Caco-2 (cell line): ENCODE results near the gene DQX1. TPM values are rescaled to one million over a fixed set of nuclear protein-coding genes. Genes with fewer than 3 reads are reported as not detected.

Experiments used
- BruUV-seq: library from RNA; stranded (reverse); fragments of 400-500 nt; replicated peaks from 2 replicates; lab custom pipeline; 2021; lab: Mats Ljungman, UMichigan
- CTCF ChIA-PET: fragments of 300-600 bp; sonication (Branson Sonifier 250); formaldehyde crosslinking; loops from one replicate; lab custom pipeline; 2022; ENCODE audit warnings: antibody characterized with exemption; lab: Charles Lee
- POLR2A ChIA-PET: fragments of 300-600 bp; sonication (Branson Sonifier 250); formaldehyde crosslinking; loops from one replicate; lab custom pipeline; 2022; ENCODE audit warnings: antibody characterized with exemption; lab: Charles Lee
- DNase-seq, 2 experiments: peaks; one replicate each; pipeline versions ENCODE4 v3.0.0 to v3.0.0-alpha.2; 2020 to 2022
- H3K27me3 ChIP-seq: replicated peaks from 2 replicates; pipeline ENCODE4 v1.6.0; 2011; ENCODE audit warnings: low read length; ENCODE audit not compliant: control insufficient read depth, insufficient read depth
- H3K36me3 ChIP-seq: 2 replicates; pipeline ENCODE4 v1.5.1; 2011; ENCODE audit warnings: low read length; ENCODE audit not compliant: control insufficient read depth, insufficient read depth
- H3K4me1 ChIP-seq: fragments of 250-450 bp; sonication (Bioruptor Pico); 2 replicates; pipeline ENCODE4 v1.5.1; 2020; ENCODE audit warnings: mild to moderate bottlenecking
- H3K4me3 ChIP-seq: 2 replicates; pipeline ENCODE4 v1.5.1; 2011; ENCODE audit warnings: low read depth, mild to moderate bottlenecking, control low read depth, low read length
- H3K9me3 ChIP-seq: fragments of 250-450 bp; sonication (Bioruptor Pico); 2 replicates; pipeline ENCODE4 v1.5.1; 2020; ENCODE audit warnings: mild to moderate bottlenecking, moderate library complexity
- H3K27ac Mint-ChIP-seq: one replicate; pipeline ENCODE4 v1.8.0; 2022; ENCODE audit warnings: mixed read lengths; ENCODE audit not compliant: unreplicated experiment
- H3K27me3 Mint-ChIP-seq: one replicate; pipeline ENCODE4 v1.8.0; 2022; ENCODE audit warnings: mixed read lengths; ENCODE audit not compliant: insufficient read depth, unreplicated experiment
- H3K36me3 Mint-ChIP-seq: one replicate; pipeline ENCODE4 v1.8.0; 2022; ENCODE audit warnings: mild to moderate bottlenecking, mixed read lengths; ENCODE audit not compliant: insufficient read depth, unreplicated experiment
- H3K4me1 Mint-ChIP-seq: one replicate; pipeline ENCODE4 v1.8.0; 2022; ENCODE audit warnings: low read depth, mixed read lengths; ENCODE audit not compliant: unreplicated experiment
- H3K4me3 Mint-ChIP-seq: one replicate; pipeline ENCODE4 v1.8.0; 2022; ENCODE audit warnings: mild to moderate bottlenecking, moderate library complexity, mixed read lengths; ENCODE audit not compliant: unreplicated experiment
- H3K9me3 Mint-ChIP-seq: one replicate; pipeline ENCODE4 v1.8.0; 2022; ENCODE audit warnings: mixed read lengths; ENCODE audit not compliant: unreplicated experiment
- CTCF ChIP-seq, 2 experiments: fragments of 200-600 bp in 1 of 2; IDR thresholded peaks; 1 replicate in 1 of 2; 2 replicates in 1 of 2; pipeline versions ENCODE4 v1.5.1 to v1.8.0; 2011 to 2022; ENCODE audit warnings: antibody characterized with exemption in 1 of 2, control low read depth in 1 of 2, inconsistent platforms in 1 of 2, low read depth in 1 of 2, low read length in 1 of 2, mild to moderate bottlenecking in 1 of 2, moderate library complexity in 1 of 2; ENCODE audit not compliant: insufficient read depth in 1 of 2, severe bottlenecking in 1 of 2, unreplicated experiment in 1 of 2
- intact Hi-C: fragments of 100-400 bp; cut with micrococcal nuclease; formaldehyde crosslinking; loops from one replicate; pipeline ENCODE4 v1.10.0; 2022; ENCODE audit not compliant: unreplicated experiment
- total RNA-seq: library from RNA; stranded (reverse); gene quantifications from 2 replicates; pipeline ENCODE4 v1.2.3, GENCODE V29; 2022

Gene DQX1
- total RNA-seq, 1 experiment from 2014 or later = 0.50 TPM

- CTCF ChIA-PET = no interaction called here
- no peaks in the 10 kb centered on the region for H3K36me3 Mint-ChIP-seq
- no peak overlapping the region for H3K27ac Mint-ChIP-seq
- no peaks in the 10 kb centered on the region for H3K9me3 ChIP-seq
- POLR2A ChIA-PET = no interaction called here
- TF ChIP-seq CTCF (IDR thresholded peaks at IDR 0.05; ENCODE audit: insufficient read depth in 1 of 2, low read depth in 1 of 2, low read length in 1 of 2, severe bottlenecking in 1 of 2, unreplicated experiment in 1 of 2) = no peak
- intact Hi-C loops = no loop called here
- H3K36me3 ChIP-seq = no peaks in the 10 kb centered on the region
- no peak overlapping the region for H3K4me3 Mint-ChIP-seq
- no peaks in the 10 kb centered on the region for H3K9me3 Mint-ChIP-seq
- no peaks in the 10 kb centered on the region; the same call in 1 of the 2 replicates for H3K4me1 ChIP-seq
- no peak for DNase-seq
- no peak overlapping the region for H3K4me3 ChIP-seq
- no TSS peak for BruUV-seq
- H3K27me3 ChIP-seq = no peaks in the 10 kb centered on the region
- no peaks in the 10 kb centered on the region for H3K27me3 Mint-ChIP-seq
- no peaks in the 10 kb centered on the region for H3K4me1 Mint-ChIP-seq
These were observed 11.1 kb upstream of the DQX1 start for GRCh38 chr2:74537140-74537539.

- Mint-ChIP-seq H3K27me3 (no peaks in the 10 kb centered on the region), H3K4me3 (no peak overlapping the region), H3K9me3 (no peaks in the 10 kb centered on the region), H3K36me3 (peaks cover 4% of the 10 kb centered on the region), H3K27ac (no peak overlapping the region), H3K4me1 (peaks cover 3% of the 10 kb centered on the region)
- no TSS peak for BruUV-seq
- H3K27me3 ChIP-seq = no peaks in the 10 kb centered on the region
- ChIA-PET CTCF (no interaction called here), POLR2A (no interaction called here)
- no peaks in the 10 kb centered on the region; the same call in 1 of the 2 replicates for H3K4me1 ChIP-seq
- DNase-seq = no peak
- no peak overlapping the region for H3K4me3 ChIP-seq
- intact Hi-C loops = no loop called here
- TF ChIP-seq CTCF (IDR thresholded peaks at IDR 0.05; ENCODE audit: insufficient read depth in 1 of 2, low read depth in 1 of 2, low read length in 1 of 2, severe bottlenecking in 1 of 2, unreplicated experiment in 1 of 2) = no peak
- no peaks in the 10 kb centered on the region for H3K9me3 ChIP-seq
- no peaks in the 10 kb centered on the region for H3K36me3 ChIP-seq
These were observed 10.3 kb upstream of the DQX1 start for GRCh38 chr2:74536166-74536950.

GRCh38 chr2:74535440-74535965 lies 9.5 kb upstream of the DQX1 start:
- intact Hi-C loops = no loop called here
- Histone ChIP-seq H3K4me3 (no peak overlapping the region), H3K4me1 (no peaks in the 10 kb centered on the region; the same call in 1 of the 2 replicates), H3K9me3 (no peaks in the 10 kb centered on the region), H3K36me3 (no peaks in the 10 kb centered on the region), H3K27me3 (no peaks in the 10 kb centered on the region)
- Mint-ChIP-seq H3K9me3 (no peaks in the 10 kb centered on the region), H3K4me3 (no peak overlapping the region), H3K4me1 (peaks cover 11% of the 10 kb centered on the region), H3K36me3 (peaks cover 6% of the 10 kb centered on the region), H3K27me3 (no peaks in the 10 kb centered on the region), H3K27ac (no peak overlapping the region)
- POLR2A ChIA-PET = no interaction called here
- CTCF ChIA-PET = no interaction called here
- BruUV-seq = no TSS peak
- TF ChIP-seq CTCF (IDR thresholded peaks at IDR 0.05; ENCODE audit: insufficient read depth in 1 of 2, low read depth in 1 of 2, low read length in 1 of 2, severe bottlenecking in 1 of 2, unreplicated experiment in 1 of 2) = no peak
- no peak for DNase-seq
